ENCODE measurements around the gene RNF26. TPM values are rescaled to one million over a fixed set of nuclear protein-coding genes. Genes with fewer than 3 reads are reported as not detected.
A peak's percentile ranks its signal among the peaks of the same experiment; 100 is the strongest.

The RNF26 gene
- 10 to 100 TPM; 20.7 to 24.7 (median 23.7) TPM for total RNA-seq
- long read RNA-seq, donor 1, transcript RNF26-201 (1 exons, 2,787 nt) = major isoform, 48 of 48 reads
- long read RNA-seq, donor 1, partial matches to known transcripts = 0 of 48 reads
- long read RNA-seq, donor 1, other reads (novel, unspliced or antisense) = 0 of 48 reads
- long read RNA-seq, donor 2, transcript RNF26-201 (1 exons, 2,787 nt) = major isoform, 8 of 8 reads
- long read RNA-seq, donor 2, partial matches to known transcripts = 0 of 8 reads
- long read RNA-seq, donor 2, other reads (novel, unspliced or antisense) = 0 of 8 reads

GRCh38 chr11:119334174-119334930, at the start of gene RNF26:
Gene RNF26, plus strand, starts transcription at chr11:119334527. Its CDS starts 596 bp downstream, at chr11:119335123.
- DNase-seq = peak; percentile 90 to 98 (median 94)

DNA sequence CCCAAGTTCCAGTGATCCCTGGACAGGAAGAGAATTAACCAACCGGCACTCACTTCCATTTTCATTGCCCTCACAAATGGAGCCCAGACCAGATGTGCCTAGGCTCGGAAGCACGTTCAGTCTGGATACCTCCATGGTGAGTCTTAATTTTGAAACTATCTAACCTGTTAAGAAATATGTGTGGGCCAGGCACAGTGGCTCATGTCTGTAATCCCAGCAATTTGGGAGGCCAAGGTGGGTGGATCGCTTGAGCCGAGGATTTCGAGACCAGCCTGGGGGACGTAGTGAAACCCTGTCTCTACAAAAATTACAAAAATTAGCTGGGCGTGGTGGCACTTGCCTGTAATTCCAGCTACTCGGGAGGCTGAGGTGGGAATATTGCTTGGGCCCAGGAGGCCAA, 48.9 kb upstream of the RNF26 start:
- intact Hi-C loops (cut with DNase I, micrococcal nuclease) = no loop called here
- Histone ChIP-seq H3K36me3 (ENCODE audit: low read depth) (no peaks in the 10 kb centered on the region), H3K4me3 (no peak overlapping the region), H3K9me3 (peaks cover 4% of the 10 kb centered on the region), H3K4me1 (ENCODE audit: low read depth) (no peaks in the 10 kb centered on the region)
- TF ChIP-seq, protein P1, sequence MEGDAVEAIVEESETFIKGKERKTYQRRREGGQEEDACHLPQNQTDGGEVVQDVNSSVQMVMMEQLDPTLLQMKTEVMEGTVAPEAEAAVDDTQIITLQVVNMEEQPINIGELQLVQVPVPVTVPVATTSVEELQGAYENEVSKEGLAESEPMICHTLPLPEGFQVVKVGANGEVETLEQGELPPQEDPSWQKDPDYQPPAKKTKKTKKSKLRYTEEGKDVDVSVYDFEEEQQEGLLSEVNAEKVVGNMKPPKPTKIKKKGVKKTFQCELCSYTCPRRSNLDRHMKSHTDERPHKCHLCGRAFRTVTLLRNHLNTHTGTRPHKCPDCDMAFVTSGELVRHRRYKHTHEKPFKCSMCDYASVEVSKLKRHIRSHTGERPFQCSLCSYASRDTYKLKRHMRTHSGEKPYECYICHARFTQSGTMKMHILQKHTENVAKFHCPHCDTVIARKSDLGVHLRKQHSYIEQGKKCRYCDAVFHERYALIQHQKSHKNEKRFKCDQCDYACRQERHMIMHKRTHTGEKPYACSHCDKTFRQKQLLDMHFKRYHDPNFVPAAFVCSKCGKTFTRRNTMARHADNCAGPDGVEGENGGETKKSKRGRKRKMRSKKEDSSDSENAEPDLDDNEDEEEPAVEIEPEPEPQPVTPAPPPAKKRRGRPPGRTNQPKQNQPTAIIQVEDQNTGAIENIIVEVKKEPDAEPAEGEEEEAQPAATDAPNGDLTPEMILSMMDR (IDR thresholded peaks at IDR 0.05) = no peak
- ATAC-seq (no peak), DNase-seq (no peak)

More at GRCh38 chr11:119334174-119334930, at the start of gene RNF26:
- Histone ChIP-seq H3K4me1 (ENCODE audit: low read depth) (peaks cover 10% of the 10 kb centered on the region), H3K9me3 (no peaks in the 10 kb centered on the region), H3K4me3 (peak within 1 kb of the TSS; percentile 73), H3K36me3 (ENCODE audit: low read depth) (no peaks in the 10 kb centered on the region)
- intact Hi-C loops (cut with DNase I, micrococcal nuclease) = no loop called here
- ATAC-seq = peak; percentile 98
- TF ChIP-seq, protein P1 (IDR thresholded peaks at IDR 0.05) = no peak

DNA sequence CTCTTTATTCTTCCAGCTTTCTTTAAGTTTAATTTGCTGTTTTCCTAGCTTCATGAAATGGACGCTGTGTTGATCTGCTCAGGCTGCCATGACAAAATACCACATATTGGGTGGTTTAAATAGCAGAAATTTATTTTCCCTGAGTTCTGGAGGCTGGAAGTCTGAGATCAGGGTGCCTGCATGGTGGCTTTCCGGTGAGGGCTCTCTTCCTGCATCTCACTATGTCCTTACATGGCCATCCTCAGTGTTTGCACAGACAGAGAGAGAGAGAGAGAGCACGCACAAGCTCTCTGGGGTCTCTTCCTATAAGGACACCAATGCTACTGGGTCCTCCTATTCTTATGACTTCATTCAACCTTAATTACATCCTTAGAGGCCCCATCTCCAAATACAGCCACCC, 46.1 kb upstream of the RNF26 start:
- Histone ChIP-seq H3K4me3 (no peak overlapping the region), H3K36me3 (ENCODE audit: low read depth) (no peaks in the 10 kb centered on the region), H3K9me3 (peaks cover 11% of the 10 kb centered on the region), H3K4me1 (ENCODE audit: low read depth) (no peaks in the 10 kb centered on the region)
- ATAC-seq = no peak
- no peak for DNase-seq
- TF ChIP-seq, protein P1 (IDR thresholded peaks at IDR 0.05) = no peak
- intact Hi-C loops (cut with DNase I, micrococcal nuclease) = no loop called here

GRCh38 chr11:119290894-119291497, 43.3 kb upstream of the RNF26 start:
- intact Hi-C loops (cut with DNase I, micrococcal nuclease) = no loop called here
- H3K9me3 ChIP-seq = peaks cover 11% of the 10 kb centered on the region

GRCh38 chr11:119293461-119293860, 40.9 kb upstream of the RNF26 start:
- intact Hi-C loops (cut with DNase I, micrococcal nuclease) = no loop called here
- ATAC-seq (no peak), DNase-seq (no peak)
- H3K4me1 ChIP-seq (ENCODE audit: low read depth) = no peaks in the 10 kb centered on the region
- TF ChIP-seq, protein P1 (IDR thresholded peaks at IDR 0.05) = no peak
- H3K36me3 ChIP-seq (ENCODE audit: low read depth) = no peaks in the 10 kb centered on the region
- peaks cover 11% of the 10 kb centered on the region for H3K9me3 ChIP-seq
- H3K4me3 ChIP-seq = no peak overlapping the region

More at GRCh38 chr11:119290894-119291497, 43.3 kb upstream of the RNF26 start:
- H3K4me1 ChIP-seq (ENCODE audit: low read depth) = no peaks in the 10 kb centered on the region
- ATAC-seq (no peak), DNase-seq (no peak)
- TF ChIP-seq, protein P1 (IDR thresholded peaks at IDR 0.05) = no peak
- H3K4me3 ChIP-seq = no peak overlapping the region
- H3K36me3 ChIP-seq (ENCODE audit: low read depth) = no peaks in the 10 kb centered on the region
